T-helper 22 cell (primary cell): Measurements from ENCODE around the gene RPSA.
"Not testable (repeated sequence)": the region's sequence is repeated elsewhere in the genome, so short reads cannot be mapped to it uniquely, and the experiment has no call there.

ENCODE experiments used
- DNase-seq: peaks from one replicate; pipeline ENCODE4 v3.0.0-alpha.2; 2020; ENCODE audit warnings: low read depth

Gene RPSA

DNA sequence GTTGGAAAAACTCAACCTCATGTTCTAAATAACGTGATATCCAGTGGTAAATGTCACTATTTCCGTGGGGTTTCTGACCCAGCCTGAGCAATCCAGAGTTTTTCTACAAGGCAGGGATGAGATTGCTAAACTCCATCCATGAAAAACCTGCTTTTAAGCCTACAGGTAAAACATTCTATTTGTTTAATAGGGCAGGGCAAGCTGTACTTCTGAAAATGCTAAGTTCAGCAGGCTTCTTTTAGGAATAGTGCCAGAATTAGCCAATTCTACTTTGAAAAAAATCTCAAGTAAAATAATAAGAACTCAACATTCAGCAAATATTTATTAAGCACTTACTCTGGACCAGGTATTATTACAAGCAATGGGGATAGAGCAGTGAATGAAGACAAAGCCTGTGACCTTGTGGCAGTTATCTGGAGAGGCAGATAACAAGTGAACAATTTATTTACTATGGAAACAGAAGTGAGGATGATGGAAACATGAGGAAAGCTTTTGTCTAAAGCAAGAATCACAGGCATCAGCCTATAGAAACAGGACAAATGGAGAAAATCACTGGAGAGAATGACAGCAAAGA is 13.3 kb downstream of the RPSA start:
- no peak for DNase-seq

DNA sequence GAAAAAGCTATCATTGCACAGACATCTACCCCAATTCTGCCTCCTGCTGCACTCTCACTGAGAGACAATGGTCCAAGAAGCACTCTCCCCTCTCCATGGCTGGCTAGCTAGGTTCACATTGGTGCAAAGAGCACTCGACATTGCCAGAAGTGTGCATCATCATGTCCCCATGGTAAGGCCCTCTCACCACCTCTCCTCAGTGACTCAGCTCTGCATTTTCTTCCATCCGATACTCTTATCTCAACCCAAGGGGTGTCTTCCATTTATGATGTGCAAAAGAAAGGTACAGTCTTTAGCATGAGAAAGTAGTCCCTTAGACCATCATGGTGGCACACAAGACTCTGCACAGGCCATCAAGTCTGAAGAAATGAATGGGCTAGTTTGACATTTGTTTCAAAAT is 14.0 kb downstream of the RPSA start:
- no peak for DNase-seq

DNA sequence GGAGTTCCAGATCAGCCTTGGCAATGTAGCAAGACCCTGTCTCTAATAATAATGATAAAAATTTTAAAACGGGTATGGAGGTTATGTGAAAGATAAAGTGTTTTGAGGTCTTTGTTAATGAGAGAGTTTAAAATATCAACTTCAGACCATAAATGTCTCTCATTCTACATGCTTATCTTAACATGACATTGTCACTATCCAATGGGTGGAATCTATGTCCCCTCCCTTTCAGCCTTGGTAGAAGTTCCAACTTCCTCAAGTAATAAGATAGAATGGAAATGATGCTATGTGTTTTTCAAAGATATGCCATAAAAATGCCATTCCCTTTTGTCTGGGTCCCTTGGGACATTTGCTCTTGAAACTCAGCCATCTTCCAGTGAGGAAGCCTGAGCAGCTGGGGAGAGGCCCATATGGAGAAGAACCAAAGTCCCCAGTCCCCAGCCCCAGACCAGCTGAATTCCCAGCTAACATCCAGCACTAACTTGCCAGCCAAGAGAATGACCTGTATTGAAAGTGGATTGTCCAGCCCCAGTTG is 17.0 kb downstream of the RPSA start:
- DNase-seq: no peak

DNA sequence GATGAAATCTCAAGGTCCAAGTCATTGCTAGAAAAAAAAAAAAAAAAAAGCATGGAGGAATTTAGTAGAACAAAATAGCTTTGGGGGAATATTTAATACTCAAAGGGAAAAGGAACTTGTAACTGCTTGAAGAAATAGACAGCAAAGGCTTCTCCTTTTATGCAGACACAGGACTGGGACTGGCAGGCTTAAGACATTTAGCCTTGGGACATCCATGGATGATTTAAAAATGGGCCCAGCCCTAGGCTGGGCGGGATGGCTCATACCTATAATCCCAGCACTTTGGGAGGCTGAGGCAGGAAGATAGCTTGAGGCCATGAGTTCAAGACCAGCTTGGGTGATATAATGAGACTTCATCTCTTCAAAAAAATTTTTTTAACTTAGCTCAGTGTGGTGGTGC is 19.8 kb downstream of the RPSA start:
- no peak for DNase-seq

DNA sequence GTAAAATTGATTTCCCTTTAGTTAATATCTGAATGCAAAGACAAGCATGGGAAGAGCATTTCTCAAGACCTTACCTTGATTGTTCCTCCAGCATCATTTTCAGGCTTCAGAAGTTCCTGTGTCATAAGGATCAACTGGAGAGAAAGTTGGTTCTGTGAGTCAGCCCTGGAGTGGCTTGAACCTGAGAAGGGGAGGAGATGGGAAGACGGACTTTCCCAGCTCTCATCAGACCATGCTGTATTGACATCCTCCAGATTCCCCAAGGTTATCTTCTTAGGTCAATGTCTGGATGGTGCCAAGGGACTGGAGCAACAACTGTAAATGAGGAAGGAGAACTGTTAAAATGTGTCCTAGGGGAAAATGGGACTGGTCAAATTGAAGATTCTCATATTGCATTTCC is 21.0 kb downstream of the RPSA start:
- DNase-seq: no peak

DNA sequence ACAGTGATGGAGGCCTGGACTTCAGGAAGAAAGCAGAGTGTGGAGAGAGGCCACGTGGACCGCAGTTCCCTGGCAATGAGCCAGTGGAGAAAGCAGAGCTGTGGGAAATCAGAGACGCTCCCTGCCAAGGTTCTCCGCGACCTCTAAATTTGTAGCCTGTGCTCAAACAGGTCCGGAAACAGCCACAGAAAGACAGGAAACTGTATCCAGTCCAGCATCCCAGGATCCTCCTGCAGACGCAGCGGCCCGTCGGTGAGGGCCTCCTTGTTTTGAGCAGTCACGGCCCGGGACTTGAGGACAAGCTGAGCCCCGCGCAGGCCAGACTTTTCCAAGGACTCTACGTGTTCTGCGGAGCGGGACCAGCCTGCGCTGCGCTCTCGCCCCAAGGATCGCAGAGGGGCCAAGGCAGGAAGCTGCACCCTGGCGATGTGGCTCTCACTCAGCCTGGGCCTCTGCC is 22.3 kb downstream of the RPSA start:
- no peak for DNase-seq

DNA sequence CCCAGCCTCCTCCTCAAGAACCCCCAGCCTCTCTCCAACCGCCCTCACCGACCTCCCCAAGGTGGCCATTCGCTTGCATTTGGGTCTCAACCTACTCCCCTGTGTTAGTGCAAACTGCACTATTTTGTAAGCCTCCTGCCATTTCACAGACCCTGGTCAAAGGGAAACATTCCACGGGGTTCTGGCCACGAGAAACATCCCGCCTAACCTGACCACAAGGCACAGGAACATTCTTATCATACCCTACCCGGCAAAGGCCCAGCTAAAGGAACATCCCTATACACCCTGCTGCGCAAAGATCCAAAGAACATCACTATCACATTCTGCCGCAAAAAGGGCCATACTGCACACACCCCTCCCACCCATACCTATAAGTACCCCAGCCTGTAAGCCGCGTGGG is 22.9 kb downstream of the RPSA start:
- DNase-seq: no peak

DNA sequence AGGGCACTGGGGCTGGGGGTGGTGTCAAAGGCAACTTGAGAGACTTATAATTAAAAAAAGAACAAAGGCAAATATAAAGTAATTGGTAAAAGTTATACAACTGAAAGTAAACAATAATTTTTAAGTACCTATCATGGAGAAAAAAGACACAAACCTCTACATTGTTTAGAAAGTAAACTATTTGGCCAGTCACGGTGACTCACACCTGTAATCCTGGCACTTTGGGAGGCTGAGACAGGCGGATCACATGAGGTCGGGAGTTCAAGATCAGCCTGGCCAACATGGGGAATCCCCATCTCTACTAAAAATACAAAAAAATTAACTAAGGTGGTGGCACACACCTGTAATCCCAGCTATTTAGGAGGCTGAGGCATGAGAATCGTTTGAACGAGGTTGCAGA is 25.8 kb downstream of the RPSA start:
- DNase-seq: no peak

DNA sequence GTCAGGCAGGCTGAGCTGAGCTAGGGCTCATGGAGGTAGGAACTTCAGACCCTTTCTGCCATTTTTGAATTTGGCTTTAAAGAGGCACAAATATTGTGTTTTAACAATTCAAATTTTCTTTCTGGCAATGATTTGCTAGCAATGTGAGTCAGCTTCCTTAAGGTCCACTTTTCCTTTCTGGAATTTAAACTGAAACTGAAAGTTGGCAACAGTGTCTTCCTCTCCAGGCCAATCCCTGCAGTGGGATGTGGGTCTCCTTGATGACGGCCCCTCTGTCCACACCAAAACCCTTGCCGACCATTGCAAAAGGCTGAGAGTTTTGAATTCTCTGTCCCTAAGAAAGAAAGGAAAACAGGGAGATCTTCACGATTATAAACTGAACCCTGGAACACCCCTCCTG is 27.1 kb downstream of the RPSA start:
- DNase-seq: no peak

DNA sequence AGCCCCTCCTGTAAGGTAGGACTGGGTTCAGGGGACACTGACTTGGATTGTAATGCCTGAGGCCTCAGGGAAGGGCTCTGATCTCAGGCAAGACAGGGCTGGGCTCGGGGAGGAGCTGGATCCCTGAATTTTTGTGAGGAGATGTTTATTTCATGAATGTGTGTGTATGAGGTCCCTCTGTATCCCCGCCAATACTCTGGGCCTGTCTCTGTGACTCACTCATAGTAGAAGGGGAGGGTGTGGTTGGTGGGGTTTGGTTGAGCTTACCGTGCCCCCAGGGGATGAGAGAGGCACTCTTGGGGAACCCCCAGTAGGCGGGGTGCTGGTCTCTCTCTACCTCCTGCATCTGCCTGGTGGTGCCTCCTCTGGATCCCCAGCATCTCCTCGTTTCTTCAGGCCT is 28.1 kb downstream of the RPSA start:
- no peak for DNase-seq

DNA sequence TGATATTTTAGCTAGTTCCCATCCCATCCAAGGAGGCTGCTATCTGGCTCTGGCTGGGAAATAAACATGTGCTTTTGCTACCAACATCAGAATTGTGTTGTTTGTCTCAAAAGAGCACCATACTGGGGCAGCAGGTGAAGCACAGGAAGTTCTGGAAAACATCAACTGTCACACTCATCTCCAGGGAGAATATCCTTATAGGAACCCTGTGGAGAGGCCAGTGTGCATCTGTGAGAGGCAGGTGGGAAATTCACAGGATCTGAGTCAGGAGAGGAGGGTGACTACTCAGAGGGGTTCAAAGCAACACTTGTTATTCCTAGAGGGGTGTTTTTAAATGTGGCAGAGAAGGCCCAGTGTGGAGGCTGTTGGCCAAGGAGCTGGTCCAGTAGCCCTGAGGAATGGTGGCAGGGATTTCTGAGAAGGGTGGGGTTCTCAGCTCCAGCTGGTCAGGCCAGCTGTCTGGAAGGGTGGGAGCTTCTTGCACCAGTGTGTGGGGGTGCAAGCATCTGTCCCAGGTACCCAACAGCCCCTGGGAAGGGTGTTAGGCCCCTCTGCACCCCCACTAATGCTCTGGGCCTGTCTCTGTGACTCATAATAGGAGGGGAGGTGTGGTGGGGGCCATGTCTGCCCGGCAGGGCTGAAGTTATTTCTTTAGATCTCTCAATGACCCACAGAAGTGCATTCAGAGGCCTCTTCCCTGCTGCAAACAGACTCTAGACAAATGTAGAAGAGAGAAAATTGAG is 28.7 kb downstream of the RPSA start:
- DNase-seq: no peak

DNA sequence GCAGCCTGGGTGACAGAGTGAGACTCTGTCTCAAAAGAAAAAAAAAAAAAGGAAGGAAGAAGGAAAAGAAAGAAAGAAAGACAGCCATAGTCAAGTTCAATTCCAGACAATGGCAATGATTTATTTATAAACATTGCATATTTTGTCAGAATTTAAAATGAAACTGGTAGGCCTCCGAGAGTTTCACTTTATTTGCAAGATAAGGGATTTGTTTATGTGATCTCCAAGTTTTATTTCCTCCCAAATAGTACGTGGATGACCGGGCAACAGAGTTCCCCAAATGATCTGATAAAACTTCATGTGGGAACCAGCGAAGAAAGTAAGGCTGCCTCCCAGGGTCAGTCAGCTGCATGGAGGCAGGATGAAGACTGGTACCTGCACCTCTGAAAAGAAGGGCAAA is 32.4 kb downstream of the RPSA start:
- DNase-seq: no peak

DNA sequence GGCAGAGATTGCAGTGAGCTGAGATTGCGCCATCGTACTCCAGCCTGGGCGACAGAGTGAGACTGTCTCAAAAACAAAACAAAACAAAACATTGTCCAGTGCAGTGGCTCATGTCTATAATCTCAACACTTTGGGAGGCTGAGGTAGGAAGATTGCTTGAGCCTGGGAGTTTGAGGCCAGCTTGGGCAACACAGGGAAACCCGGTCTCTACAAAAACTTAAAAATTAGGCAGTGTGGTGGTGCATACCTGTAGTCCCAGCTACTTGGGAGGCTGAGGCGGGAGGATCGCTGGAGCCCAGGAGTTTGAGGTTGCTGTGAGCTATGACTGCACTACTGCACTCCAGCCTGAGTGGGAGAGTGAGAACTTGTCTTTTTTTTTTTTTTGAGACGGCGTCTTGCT is 33.8 kb downstream of the RPSA start:
- DNase-seq: no peak

DNA sequence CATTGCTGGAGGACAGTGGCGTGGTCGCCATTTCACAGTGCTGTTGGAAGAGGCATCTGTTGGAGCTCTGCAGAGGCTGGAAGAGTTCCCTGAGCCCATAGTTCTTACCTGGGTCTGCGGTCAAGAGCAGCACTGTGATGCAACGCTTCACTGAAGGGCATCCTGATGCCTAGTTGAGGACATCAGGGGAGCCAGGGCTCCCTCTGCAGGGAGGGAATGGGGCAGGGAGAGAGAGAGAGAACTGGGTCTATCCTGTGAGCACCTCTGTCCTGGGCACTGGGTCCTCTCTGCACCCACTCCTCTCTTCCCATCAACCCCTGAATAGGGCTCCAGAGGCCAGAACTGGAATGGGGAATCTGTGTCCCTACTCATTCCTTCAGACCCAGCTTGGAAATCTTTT is 37.0 kb downstream of the RPSA start:
- DNase-seq: no peak

DNA sequence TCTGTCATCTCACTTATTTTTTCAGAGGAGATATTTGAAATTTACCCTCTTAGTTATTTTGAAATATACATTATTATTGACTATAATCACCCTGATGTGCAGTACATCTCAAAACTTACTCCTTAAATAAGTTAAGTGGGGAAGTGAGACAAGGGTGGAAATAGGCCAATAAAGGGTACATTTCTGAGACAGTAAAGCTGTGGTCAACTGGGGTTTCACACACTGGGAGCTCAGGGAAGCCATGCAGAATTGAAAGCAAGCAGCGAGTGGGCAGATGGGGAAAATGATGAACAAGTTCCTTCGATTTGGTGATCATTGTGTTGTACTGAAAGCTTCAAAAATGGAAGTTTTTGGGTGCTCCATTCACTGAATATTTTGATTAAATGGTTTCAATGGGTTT is 39.4 kb downstream of the RPSA start:
- no peak for DNase-seq

DNA sequence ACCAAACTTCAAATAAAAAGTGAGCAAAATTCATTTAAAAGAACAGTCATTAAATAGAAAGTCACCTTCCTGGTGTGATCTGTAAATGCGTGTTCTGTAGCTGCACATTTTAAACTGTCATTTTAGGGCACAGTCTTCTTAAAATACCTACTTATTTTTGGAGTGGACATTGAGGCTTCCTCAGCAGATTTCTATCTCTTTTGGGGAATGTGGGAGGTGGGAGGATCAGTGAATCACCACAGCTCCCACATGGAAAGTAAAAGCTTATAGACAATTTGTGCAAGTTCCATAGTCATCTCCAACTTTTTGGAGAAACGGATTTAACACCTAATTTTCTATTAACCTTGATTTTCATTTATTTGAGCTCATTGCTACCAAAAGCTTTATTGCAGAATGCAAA is 39.9 kb downstream of the RPSA start:
- DNase-seq: no peak

DNA sequence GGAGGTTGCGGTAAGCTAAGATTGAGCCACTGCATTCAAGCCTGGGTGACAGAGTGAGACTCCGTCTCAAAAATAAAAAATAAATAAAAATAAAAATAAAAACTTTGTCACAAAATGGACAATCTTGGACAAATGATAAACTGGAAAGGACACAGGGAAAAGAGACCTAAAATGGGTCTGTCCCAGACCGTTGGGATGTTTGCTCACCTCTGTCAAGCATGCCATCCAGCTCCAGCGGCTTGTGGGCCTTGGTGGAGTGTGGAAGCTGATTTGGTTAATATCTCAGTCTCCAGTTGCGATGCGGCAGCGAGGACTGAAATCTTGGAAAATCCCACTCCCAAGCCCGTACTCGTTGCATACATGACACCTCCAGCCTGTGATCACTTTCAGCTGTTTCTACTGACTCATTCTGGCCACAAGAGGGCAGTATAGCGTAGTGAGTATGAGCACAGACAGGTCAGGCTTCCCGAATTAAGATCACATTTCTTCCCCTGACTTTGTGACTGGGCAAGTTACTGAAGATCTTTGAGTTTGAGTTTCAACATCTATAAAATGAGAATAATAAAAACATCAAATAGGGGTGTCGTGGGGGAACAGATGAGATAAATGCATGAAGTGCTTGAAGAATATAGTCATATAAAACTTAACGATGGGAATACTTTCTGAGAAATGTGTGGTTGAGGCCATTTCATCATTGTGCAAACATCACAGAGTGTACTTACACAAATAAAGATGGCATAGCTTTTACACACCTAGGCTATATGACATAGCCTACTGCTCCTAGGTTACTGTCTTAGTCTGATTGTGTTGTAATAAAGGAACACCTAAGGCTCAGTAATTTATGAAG is 41.3 kb downstream of the RPSA start:
- peak; percentile 17 for DNase-seq

DNA sequence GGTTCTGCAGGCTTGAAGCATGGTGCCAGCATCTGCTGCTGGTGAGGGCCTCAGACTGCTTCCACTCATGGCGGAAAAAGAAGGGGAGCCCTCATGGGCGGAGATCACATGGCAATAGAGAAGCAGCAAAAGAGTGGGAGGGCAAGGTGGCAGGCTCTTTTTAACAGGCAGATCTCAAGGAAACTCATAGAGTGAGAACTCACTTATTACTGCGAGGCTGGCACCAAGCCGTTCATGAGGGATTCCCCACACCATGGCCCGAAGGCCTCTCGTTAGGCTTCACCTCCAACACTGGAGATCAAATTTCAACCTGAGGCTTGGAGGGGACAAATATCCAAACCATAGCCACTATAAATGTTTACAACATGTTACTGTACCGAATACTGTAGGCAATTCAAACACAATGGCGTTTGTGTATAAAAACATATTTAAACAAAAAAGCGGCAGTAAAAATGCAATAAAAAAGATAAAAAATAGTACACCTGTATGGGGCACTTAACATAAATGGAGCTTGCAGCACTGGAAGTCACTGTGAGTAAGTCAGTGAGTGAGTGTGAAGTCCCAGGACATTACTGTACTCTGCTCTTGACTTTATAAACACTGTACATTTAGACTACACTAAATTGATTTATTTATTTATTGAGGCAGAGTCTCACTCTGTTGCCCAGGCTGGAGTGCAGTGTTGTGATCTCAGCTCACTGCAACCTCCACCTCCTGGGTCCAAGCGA is 42.1 kb downstream of the RPSA start:
- no peak for DNase-seq

DNA sequence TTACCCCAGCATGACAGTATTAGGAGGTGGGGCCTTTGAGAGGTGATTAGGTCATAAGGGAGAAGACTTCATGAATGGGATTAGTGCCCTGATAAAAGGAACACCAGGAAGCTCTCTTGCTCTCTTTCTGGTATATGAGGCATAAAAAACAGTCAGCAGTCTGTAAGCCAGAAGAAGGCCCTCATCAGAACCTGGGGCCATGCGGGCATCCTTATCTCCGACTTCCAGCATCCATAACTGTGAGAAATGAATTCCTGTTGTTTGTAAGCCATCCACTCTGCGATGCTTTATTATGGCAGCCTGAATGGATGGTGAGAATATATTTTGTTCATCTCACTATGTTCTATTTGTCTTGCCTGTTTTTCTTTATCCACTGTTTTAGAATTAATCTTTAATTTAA is 43.3 kb downstream of the RPSA start:
- no peak for DNase-seq

DNA sequence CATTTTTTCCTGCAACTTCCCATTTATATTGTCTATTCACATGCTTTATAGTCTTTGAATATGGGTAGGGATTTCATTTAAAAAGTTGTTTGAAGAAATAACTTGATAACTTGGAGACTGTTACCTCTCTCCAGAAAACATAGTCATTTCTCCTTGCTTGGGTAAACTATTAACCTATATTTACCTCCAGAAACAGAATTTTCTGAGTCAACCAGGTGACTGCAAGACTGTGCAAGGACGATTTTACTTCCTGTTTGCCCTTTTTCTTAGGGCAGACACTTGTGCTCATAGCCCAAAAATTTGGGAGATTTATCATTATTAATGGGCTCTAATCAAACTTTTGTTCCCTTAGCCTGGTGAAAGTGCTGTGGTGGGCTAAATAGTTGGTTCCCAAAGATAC is 46.6 kb downstream of the RPSA start:
- DNase-seq: no peak

DNA sequence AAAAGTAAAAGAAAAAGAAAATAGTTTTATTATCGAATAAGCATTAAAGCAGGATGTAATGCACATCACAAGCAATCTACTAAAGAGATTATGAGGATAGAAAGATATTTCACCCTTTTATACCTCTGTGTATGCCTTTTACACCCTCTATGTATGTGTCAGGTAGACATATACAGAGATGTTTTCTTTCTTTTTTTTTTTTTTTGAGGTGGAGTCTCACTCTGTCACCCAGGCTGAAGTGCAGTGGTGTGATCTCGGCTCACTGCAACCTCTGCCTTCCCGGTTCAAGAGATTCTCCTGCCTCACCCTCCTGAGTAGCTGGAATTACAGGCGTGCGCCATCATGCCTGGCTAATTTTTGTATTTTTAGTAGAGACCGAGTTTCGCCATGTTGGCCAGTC is 47.4 kb downstream of the RPSA start:
- DNase-seq: not testable (repeated sequence)

DNA sequence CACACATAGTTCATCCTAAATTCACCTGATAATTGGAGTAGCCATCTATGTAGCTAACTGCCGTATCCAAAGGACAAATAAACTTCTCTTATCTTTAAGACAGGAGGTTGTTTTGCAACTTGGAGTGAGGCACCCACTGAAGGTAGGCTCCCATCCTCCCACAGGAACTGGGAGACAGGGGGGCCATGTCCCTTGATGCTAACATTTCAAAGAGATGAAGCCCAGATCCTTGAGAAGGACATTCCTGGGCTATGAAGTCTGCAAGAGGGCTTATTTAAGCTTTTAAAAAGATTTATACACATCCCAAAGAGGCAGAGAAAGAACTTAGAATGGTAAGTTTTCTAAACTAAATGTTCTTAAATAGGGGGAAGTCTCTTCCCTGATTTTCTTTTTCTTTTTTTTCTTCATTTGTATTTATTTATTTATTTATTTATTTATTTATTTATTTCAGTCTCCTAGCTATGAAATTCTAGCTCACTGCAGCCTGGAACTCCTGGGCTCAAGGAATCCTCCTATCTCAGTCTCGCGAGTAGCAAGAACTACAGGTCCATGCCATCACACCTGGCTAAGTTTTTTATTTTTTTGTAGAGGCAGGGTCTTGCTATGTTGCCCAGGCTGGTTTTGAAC is 48.2 kb downstream of the RPSA start:
- DNase-seq: no peak
